COR-L47 (cell line): Measurements from ENCODE around the gene HSP90B1.

Experiments
- DNase-seq: peaks from one replicate; lab custom pipeline; 2025; lab: John Stamatoyannopoulos, UW

The HSP90B1 gene

DNA sequence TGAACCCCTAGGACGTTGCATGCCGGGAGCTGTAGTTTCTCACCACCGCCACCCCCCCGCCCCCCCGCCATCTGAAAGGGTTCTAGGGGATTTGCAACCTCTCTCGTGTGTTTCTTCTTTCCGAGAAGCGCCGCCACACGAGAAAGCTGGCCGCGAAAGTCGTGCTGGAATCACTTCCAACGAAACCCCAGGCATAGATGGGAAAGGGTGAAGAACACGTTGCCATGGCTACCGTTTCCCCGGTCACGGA, 501 bp upstream of the HSP90B1 start:
- DNase-seq: no peak

- no peak for DNase-seq
These were observed 851 bp downstream of the HSP90B1 start for GRCh38 chr12:103930787-103931735.

- no peak for DNase-seq
These were observed 3.0 kb downstream of the HSP90B1 start for GRCh38 chr12:103933237-103933636.

DNA sequence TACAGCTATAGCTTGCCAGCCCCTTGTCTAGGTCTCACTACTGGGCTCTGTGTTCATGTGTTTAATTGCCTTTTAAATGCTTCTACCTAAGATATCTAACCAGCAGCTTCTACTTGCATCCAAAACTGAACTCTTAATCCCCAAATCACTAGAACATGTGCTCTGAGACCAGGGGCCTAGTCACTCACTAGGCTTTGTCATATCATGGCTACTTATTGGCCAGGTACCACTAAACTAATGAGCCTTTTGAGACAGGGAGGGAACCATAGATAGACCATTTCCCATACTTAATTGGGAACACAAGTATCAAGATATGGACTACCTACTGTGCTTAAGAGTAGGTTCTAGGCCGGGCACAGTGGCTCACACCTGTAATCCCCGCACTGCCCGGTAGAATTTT, 6.5 kb downstream of the HSP90B1 start:
- DNase-seq: no peak

GRCh38 chr12:103944964-103945363, 14.8 kb downstream of the HSP90B1 start:
- no peak for DNase-seq

- DNase-seq: no peak
These were observed 17.8 kb downstream of the HSP90B1 start for GRCh38 chr12:103947871-103948555.

- no peak for DNase-seq
These were observed 18.7 kb downstream of the HSP90B1 start for GRCh38 chr12:103948746-103949406.

DNA sequence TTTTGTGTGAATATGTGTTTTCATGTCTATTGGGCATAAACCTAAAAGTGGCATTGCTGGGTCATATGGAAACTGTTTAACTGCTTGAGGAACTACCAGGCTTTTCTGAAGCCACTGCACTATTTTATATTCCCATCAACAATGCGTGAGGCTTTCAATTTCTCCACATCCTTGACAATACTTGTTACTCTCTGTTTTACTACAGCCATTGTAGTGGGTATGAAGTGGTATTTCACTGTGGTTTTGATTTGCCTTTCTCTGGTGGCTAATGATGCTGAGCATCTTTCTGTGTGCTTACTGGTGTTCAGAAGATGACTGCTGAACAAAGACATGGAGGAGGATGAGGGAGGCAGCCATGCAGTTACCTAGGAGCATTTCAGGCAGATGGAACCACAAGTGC, 22.3 kb downstream of the HSP90B1 start:
- no peak for DNase-seq

DNA sequence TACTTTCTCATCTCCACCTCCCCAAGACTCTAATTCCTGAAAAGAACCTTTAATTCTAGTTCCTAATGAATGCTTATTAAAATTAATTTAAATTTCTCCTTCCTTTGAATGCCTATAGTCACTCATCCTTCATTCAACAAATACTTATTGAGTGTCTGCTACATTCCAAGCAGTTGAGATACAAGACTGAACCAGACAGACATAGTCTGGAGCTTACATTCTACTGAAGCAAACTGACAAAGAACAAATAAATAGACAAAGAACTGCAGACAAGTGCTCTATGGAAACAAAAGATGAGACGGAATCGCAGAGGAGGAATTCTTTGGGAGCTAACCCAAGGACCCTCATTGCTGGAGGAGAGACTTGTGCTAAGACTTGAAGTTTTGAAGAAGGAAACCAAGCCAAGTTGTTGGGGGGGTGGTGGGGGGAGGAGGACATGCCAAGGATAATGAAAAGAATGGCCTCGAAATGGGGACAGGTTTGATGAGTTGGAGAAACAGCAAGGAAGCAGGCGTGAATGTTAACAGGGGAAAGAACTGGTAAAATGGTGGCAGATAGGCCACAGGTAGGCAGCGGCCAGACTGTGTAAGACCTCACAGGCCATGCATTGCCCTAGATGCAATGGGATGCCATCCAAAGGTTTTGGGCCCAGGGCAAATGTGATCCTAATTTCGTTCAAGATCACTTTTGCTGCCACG, 25.8 kb downstream of the HSP90B1 start:
- DNase-seq: no peak

DNA sequence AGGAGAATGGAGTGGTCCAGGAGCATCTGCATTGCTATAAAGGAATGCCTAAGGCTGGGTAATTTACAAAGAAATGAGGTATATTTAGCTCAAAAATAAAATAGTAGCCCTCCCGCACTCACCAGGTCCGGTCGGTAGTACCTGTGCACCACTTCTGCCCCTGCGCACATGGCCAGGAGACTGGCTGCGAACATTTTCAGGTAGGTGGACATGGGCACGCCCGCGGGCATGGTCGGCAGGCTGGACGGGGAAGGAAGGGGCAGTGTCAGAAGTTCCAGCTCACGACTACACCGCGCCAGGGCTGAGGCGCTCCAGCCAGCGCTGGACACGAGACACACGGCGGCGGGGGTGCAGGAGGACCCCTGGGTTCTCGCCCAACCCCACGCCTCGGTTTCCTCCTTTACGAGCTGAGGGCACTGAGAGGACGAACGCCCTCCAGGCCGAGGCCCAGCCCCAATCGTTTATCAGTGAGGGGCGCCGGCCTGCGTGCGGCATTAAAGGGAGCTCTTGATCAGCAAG, 26.4 kb downstream of the HSP90B1 start:
- DNase-seq: no peak

- DNase-seq: no peak
These were observed 27.7 kb downstream of the HSP90B1 start for GRCh38 chr12:103957865-103958388.

- DNase-seq: no peak
These were observed 28.4 kb downstream of the HSP90B1 start for GRCh38 chr12:103958621-103959020.

- no peak for DNase-seq
These were observed 30.5 kb downstream of the HSP90B1 start for GRCh38 chr12:103960616-103961227.

DNA sequence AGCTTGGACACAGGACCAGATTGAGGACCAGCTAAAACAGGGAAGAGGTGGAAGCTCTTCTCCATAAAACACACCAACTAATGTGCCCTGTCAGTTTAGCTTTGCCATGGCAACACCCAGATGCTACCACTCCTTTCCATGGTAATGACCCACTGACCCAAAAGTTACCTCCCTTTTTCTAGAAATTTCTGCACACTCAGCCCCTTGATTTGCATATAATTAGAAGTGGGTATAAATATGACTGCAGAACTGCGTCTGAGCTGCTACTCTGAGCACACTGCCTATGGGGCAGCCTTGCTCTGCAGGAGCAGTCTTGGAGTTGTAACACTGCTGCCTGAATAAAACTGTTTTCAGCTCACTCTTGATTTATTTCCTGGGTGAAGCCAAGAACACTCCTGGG, 32.3 kb downstream of the HSP90B1 start:
- no peak for DNase-seq

- DNase-seq: no peak
These were observed 34.6 kb downstream of the HSP90B1 start for GRCh38 chr12:103964805-103965204.

- no peak for DNase-seq
These were observed 35.0 kb downstream of the HSP90B1 start for GRCh38 chr12:103965255-103965589.

- peak; percentile 98 for DNase-seq
These were observed 35.6 kb downstream of the HSP90B1 start, which contains the start of gene TDG for GRCh38 chr12:103965590-103966504. TDG (plus strand) TSS chr12:103965872; CDS start chr12:103966038, 166 bp downstream.

- no peak for DNase-seq
These were observed 36.5 kb downstream of the HSP90B1 start for GRCh38 chr12:103966736-103967135.

DNA sequence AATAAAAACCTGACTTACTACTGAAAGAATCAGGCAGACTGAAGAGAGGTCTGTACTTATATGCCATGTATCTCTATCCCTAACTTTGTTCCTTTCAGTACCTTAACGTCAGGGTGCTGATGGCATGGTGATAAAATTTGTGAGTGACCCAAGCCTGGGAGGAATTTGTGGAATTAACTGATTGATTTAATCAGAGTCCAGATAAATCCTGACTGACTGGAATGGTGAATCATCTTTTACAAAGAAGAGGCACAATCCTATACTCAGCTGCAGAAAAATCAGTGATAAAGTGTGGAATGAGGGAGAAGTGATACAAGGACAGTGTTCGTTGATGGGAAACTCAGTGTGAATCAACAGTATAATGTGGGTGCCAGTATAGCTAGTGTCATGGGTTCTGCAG, 39.2 kb downstream of the HSP90B1 start:
- no peak for DNase-seq

DNA sequence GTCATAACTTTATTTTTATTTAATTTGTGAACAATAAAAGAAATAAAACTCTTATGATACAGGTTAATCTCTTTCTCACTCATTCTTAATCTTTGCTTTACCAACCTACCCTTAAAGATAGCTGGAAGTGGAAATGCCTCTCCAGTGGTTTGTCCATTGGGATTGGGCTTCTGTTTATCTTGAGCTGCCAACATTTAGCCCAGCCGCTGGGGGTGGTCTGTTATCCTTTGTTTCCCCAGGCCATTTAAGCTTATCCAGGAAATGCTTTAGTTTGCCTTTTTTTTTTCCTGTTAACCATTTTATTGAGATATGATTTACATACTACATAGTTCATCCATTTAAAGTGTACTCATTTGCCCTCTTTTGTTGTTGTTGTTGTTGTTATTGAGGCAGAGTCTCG, 43.7 kb downstream of the HSP90B1 start:
- DNase-seq: no peak
